ENCODE data around the gene EFNA4. TPM values are rescaled to one million over a fixed set of nuclear protein-coding genes. Genes with fewer than 3 reads are reported as not detected.
A peak's percentile ranks its signal among the peaks of the same experiment; 100 is the strongest.

Gene EFNA4
- total RNA-seq, 1 experiment from 2014 or later = 22.7 TPM

DNA sequence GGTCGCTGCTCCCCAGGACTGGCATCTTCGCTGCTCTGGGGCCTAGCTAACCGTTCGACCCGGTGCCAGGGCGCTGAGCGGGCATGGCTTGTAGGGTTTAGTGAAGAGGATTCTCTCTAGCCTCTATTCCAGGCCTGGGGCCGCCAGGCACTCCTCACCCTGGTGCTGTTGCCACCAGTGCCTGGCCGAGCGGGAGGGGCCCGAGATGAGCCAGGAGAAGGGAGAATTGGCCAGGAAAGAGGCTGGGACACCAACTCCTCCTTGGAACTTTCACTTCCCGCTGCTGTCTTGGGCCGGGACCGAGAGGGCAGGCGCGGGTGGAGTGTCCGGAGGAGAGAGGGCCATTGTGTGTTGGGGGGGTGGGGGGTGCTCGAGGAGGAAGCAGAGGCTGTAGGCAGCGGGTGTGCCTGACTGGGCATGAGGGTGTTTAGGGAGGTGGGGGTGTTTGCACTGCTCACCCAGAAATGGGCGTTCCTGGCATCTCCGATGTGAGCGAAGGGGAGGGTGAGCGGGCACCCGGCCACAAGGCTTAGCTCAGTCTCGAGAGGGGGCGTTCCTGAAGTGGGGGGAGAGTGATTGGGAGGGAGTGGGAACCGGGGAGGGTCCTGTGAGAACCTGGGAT is 11.7 kb upstream of the EFNA4 start:
- Mint-ChIP-seq H3K9me3 (no peaks in the 10 kb centered on the region), H3K4me3 (peak overlapping the region; percentile 65), H3K27me3 (ENCODE audit: low read depth) (peaks cover 20% of the 10 kb centered on the region), H3K36me3 (no peaks in the 10 kb centered on the region), H3K4me1 (peaks cover 32% of the 10 kb centered on the region), H3K27ac (no peak overlapping the region)
- POLR2A ChIA-PET = interaction anchor here (0.6 kb wide), 1 partner anchor 30 kb away, joined by 3 read pairs; no protein-coding TSS in a partner anchor
- DNase-seq (ENCODE audit: low spot score) (no peak), ATAC-seq (peak; percentile 1; the same call in 1 of the 2 replicates)
- TF ChIP-seq GRHL2 (CRISPR knock-in tag; IDR thresholded peaks at IDR 0.05; ENCODE audit: insufficient replicate concordance, severe bottlenecking) (no peak), JAZF1 (CRISPR knock-in tag; IDR thresholded peaks at IDR 0.05) (no peak), CREB1 (CRISPR knock-in tag; IDR thresholded peaks at IDR 0.05) (no peak), ZNF317 (CRISPR knock-in tag; IDR thresholded peaks at IDR 0.05; ENCODE audit: borderline replicate concordance, low read depth) (no peak), ZNF121 (CRISPR knock-in tag; IDR thresholded peaks at IDR 0.05) (no peak), NR1H2 (CRISPR knock-in tag; IDR thresholded peaks at IDR 0.05) (no peak), RORB (CRISPR knock-in tag; IDR thresholded peaks at IDR 0.05) (no peak), TEAD1 (CRISPR knock-in tag; IDR thresholded peaks at IDR 0.05) (no peak), TP53 (CRISPR knock-in tag; IDR thresholded peaks at IDR 0.05) (no peak)
- TF ChIP-seq, protein P1, sequence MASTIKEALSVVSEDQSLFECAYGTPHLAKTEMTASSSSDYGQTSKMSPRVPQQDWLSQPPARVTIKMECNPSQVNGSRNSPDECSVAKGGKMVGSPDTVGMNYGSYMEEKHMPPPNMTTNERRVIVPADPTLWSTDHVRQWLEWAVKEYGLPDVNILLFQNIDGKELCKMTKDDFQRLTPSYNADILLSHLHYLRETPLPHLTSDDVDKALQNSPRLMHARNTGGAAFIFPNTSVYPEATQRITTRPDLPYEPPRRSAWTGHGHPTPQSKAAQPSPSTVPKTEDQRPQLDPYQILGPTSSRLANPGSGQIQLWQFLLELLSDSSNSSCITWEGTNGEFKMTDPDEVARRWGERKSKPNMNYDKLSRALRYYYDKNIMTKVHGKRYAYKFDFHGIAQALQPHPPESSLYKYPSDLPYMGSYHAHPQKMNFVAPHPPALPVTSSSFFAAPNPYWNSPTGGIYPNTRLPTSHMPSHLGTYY (CRISPR knock-in tag; IDR thresholded peaks at IDR 0.05) = no peak
- TF ChIP-seq, protein P2, sequence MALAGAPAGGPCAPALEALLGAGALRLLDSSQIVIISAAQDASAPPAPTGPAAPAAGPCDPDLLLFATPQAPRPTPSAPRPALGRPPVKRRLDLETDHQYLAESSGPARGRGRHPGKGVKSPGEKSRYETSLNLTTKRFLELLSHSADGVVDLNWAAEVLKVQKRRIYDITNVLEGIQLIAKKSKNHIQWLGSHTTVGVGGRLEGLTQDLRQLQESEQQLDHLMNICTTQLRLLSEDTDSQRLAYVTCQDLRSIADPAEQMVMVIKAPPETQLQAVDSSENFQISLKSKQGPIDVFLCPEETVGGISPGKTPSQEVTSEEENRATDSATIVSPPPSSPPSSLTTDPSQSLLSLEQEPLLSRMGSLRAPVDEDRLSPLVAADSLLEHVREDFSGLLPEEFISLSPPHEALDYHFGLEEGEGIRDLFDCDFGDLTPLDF (CRISPR knock-in tag; IDR thresholded peaks at IDR 0.05) = no peak
- TF ChIP-seq, protein P3, sequence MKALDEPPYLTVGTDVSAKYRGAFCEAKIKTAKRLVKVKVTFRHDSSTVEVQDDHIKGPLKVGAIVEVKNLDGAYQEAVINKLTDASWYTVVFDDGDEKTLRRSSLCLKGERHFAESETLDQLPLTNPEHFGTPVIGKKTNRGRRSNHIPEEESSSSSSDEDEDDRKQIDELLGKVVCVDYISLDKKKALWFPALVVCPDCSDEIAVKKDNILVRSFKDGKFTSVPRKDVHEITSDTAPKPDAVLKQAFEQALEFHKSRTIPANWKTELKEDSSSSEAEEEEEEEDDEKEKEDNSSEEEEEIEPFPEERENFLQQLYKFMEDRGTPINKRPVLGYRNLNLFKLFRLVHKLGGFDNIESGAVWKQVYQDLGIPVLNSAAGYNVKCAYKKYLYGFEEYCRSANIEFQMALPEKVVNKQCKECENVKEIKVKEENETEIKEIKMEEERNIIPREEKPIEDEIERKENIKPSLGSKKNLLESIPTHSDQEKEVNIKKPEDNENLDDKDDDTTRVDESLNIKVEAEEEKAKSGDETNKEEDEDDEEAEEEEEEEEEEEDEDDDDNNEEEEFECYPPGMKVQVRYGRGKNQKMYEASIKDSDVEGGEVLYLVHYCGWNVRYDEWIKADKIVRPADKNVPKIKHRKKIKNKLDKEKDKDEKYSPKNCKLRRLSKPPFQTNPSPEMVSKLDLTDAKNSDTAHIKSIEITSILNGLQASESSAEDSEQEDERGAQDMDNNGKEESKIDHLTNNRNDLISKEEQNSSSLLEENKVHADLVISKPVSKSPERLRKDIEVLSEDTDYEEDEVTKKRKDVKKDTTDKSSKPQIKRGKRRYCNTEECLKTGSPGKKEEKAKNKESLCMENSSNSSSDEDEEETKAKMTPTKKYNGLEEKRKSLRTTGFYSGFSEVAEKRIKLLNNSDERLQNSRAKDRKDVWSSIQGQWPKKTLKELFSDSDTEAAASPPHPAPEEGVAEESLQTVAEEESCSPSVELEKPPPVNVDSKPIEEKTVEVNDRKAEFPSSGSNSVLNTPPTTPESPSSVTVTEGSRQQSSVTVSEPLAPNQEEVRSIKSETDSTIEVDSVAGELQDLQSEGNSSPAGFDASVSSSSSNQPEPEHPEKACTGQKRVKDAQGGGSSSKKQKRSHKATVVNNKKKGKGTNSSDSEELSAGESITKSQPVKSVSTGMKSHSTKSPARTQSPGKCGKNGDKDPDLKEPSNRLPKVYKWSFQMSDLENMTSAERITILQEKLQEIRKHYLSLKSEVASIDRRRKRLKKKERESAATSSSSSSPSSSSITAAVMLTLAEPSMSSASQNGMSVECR (CRISPR knock-in tag; IDR thresholded peaks at IDR 0.05; ENCODE audit: borderline replicate concordance) = no peak
- TF ChIP-seq, protein P4, sequence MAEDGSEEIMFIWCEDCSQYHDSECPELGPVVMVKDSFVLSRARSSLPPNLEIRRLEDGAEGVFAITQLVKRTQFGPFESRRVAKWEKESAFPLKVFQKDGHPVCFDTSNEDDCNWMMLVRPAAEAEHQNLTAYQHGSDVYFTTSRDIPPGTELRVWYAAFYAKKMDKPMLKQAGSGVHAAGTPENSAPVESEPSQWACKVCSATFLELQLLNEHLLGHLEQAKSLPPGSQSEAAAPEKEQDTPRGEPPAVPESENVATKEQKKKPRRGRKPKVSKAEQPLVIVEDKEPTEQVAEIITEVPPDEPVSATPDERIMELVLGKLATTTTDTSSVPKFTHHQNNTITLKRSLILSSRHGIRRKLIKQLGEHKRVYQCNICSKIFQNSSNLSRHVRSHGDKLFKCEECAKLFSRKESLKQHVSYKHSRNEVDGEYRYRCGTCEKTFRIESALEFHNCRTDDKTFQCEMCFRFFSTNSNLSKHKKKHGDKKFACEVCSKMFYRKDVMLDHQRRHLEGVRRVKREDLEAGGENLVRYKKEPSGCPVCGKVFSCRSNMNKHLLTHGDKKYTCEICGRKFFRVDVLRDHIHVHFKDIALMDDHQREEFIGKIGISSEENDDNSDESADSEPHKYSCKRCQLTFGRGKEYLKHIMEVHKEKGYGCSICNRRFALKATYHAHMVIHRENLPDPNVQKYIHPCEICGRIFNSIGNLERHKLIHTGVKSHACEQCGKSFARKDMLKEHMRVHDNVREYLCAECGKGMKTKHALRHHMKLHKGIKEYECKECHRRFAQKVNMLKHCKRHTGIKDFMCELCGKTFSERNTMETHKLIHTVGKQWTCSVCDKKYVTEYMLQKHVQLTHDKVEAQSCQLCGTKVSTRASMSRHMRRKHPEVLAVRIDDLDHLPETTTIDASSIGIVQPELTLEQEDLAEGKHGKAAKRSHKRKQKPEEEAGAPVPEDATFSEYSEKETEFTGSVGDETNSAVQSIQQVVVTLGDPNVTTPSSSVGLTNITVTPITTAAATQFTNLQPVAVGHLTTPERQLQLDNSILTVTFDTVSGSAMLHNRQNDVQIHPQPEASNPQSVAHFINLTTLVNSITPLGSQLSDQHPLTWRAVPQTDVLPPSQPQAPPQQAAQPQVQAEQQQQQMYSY (CRISPR knock-in tag; IDR thresholded peaks at IDR 0.05) = no peak
- TF ChIP-seq, protein P5, sequence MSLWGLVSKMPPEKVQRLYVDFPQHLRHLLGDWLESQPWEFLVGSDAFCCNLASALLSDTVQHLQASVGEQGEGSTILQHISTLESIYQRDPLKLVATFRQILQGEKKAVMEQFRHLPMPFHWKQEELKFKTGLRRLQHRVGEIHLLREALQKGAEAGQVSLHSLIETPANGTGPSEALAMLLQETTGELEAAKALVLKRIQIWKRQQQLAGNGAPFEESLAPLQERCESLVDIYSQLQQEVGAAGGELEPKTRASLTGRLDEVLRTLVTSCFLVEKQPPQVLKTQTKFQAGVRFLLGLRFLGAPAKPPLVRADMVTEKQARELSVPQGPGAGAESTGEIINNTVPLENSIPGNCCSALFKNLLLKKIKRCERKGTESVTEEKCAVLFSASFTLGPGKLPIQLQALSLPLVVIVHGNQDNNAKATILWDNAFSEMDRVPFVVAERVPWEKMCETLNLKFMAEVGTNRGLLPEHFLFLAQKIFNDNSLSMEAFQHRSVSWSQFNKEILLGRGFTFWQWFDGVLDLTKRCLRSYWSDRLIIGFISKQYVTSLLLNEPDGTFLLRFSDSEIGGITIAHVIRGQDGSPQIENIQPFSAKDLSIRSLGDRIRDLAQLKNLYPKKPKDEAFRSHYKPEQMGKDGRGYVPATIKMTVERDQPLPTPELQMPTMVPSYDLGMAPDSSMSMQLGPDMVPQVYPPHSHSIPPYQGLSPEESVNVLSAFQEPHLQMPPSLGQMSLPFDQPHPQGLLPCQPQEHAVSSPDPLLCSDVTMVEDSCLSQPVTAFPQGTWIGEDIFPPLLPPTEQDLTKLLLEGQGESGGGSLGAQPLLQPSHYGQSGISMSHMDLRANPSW (CRISPR knock-in tag; conservative IDR thresholded peaks at IDR 0.05; ENCODE audit: low read depth) = no peak
- TF ChIP-seq, protein P6, sequence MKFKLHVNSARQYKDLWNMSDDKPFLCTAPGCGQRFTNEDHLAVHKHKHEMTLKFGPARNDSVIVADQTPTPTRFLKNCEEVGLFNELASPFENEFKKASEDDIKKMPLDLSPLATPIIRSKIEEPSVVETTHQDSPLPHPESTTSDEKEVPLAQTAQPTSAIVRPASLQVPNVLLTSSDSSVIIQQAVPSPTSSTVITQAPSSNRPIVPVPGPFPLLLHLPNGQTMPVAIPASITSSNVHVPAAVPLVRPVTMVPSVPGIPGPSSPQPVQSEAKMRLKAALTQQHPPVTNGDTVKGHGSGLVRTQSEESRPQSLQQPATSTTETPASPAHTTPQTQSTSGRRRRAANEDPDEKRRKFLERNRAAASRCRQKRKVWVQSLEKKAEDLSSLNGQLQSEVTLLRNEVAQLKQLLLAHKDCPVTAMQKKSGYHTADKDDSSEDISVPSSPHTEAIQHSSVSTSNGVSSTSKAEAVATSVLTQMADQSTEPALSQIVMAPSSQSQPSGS (CRISPR knock-in tag; IDR thresholded peaks at IDR 0.05; ENCODE audit: borderline replicate concordance, low read depth) = no peak
- TF ChIP-seq, protein P7, sequence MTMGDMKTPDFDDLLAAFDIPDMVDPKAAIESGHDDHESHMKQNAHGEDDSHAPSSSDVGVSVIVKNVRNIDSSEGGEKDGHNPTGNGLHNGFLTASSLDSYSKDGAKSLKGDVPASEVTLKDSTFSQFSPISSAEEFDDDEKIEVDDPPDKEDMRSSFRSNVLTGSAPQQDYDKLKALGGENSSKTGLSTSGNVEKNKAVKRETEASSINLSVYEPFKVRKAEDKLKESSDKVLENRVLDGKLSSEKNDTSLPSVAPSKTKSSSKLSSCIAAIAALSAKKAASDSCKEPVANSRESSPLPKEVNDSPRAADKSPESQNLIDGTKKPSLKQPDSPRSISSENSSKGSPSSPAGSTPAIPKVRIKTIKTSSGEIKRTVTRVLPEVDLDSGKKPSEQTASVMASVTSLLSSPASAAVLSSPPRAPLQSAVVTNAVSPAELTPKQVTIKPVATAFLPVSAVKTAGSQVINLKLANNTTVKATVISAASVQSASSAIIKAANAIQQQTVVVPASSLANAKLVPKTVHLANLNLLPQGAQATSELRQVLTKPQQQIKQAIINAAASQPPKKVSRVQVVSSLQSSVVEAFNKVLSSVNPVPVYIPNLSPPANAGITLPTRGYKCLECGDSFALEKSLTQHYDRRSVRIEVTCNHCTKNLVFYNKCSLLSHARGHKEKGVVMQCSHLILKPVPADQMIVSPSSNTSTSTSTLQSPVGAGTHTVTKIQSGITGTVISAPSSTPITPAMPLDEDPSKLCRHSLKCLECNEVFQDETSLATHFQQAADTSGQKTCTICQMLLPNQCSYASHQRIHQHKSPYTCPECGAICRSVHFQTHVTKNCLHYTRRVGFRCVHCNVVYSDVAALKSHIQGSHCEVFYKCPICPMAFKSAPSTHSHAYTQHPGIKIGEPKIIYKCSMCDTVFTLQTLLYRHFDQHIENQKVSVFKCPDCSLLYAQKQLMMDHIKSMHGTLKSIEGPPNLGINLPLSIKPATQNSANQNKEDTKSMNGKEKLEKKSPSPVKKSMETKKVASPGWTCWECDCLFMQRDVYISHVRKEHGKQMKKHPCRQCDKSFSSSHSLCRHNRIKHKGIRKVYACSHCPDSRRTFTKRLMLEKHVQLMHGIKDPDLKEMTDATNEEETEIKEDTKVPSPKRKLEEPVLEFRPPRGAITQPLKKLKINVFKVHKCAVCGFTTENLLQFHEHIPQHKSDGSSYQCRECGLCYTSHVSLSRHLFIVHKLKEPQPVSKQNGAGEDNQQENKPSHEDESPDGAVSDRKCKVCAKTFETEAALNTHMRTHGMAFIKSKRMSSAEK (CRISPR knock-in tag; IDR thresholded peaks at IDR 0.05; ENCODE audit: borderline replicate concordance) = no peak
- CTCF ChIA-PET = interaction anchor here (0.6 to 9.4 kb wide), 22 partner anchors 8 to 203 kb away, joined by 3 to 176 read pairs (median 8); partner anchors contain the start of genes EFNA3, EFNA4, SHC1 and ZBTB7B

All from WTC11 (cell line).